LNCaP clone FGC (cell line): Measurements from ENCODE around the gene LY9.
"Not testable (repeated sequence)": the region's sequence is repeated elsewhere in the genome, so short reads cannot be mapped to it uniquely, and the experiment has no call there.

Experiments used
- DNase-seq: peaks from one replicate; pipeline ENCODE4 v3.0.0-alpha.2; 2011; ENCODE audit warnings: low read depth
- H3K4me3 ChIP-seq: 2 replicates; pipeline ENCODE4 v1.5.1; 2011; ENCODE audit warnings: mild to moderate bottlenecking, low read depth, low read length, control low read depth
- TF ChIP-seq, protein P1 (sequence below): IDR thresholded peaks from 2 replicates; pipeline ENCODE4 v1.5.1; 2012; ENCODE audit warnings: mild to moderate bottlenecking; ENCODE audit not compliant: control insufficient read depth, insufficient read depth; ENCODE audit errors: extremely low read depth

LY9 gene

GRCh38 chr1:160863774-160864131 lies 67.8 kb downstream of the LY9 start:
- DNase-seq: no peak
- TF ChIP-seq, protein P1, sequence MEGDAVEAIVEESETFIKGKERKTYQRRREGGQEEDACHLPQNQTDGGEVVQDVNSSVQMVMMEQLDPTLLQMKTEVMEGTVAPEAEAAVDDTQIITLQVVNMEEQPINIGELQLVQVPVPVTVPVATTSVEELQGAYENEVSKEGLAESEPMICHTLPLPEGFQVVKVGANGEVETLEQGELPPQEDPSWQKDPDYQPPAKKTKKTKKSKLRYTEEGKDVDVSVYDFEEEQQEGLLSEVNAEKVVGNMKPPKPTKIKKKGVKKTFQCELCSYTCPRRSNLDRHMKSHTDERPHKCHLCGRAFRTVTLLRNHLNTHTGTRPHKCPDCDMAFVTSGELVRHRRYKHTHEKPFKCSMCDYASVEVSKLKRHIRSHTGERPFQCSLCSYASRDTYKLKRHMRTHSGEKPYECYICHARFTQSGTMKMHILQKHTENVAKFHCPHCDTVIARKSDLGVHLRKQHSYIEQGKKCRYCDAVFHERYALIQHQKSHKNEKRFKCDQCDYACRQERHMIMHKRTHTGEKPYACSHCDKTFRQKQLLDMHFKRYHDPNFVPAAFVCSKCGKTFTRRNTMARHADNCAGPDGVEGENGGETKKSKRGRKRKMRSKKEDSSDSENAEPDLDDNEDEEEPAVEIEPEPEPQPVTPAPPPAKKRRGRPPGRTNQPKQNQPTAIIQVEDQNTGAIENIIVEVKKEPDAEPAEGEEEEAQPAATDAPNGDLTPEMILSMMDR: no peak
- H3K4me3 ChIP-seq: no peak overlapping the region

DNA sequence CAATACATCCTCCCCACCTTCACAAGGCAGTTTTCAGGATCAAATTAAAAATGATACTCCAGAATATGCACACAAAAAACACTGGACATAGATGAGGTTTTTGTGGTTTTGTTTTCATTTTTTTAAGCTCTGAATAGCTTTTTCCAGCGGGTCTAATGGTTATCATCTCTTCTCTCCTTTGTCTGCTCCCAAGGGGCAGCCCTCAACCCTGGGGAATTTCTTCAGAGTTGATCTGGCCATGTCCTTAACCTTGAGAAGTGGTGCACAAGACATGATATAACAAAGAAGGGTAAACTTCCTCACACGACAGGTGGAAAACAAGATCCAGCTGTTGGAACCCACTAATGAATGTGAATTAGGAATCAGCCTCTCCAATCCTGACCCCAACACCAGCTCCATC lies 68.2 kb downstream of the LY9 start:
- TF ChIP-seq, protein P1: no peak
- no peak overlapping the region for H3K4me3 ChIP-seq
- no peak for DNase-seq

GRCh38 chr1:160865337-160865736 lies 69.4 kb downstream of the LY9 start:
- TF ChIP-seq, protein P1: no peak
- DNase-seq: no peak
- no peak overlapping the region for H3K4me3 ChIP-seq

DNA sequence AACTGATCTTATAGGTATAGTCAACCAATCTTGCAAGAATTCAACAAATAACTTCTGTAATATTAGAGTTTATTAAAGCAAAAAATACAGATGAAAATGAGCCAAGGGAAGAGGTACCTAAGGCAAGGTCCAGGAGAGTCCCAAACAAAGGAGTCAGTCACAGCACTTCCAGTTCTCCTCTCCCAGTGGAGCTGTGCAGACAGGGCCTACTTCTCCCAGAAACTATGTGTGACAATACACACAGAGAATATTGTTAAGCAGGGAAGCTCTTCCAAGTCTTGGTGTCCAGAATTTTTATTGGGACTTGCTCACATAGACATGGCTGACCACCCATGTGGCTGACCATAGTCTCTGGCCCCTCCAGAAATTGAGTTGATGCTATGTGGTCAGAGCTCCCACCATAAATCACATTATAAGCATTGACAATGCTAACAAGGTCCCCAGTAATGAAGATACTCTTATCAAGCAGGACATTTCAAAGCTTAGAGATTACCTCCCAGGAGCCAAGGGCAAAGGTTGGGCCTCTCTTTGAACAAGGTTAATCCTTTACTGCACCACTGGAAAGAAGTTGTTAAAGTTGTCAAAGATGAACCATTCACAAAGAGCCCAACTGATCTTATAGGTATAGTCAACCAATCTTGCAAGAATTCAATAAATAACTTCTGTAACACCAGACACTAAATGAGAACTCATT lies 70.2 kb downstream of the LY9 start:
- no peak for DNase-seq
- TF ChIP-seq, protein P1: no peak
- no peak overlapping the region for H3K4me3 ChIP-seq

GRCh38 chr1:160866695-160867260 lies 70.8 kb downstream of the LY9 start:
- DNase-seq: no peak
- TF ChIP-seq, protein P1: no peak

GRCh38 chr1:160867651-160868050 lies 71.7 kb downstream of the LY9 start:
- not testable (repeated sequence) for DNase-seq, H3K4me3 ChIP-seq

More at GRCh38 chr1:160866695-160867260, 70.8 kb downstream of the LY9 start:
- no peak overlapping the region for H3K4me3 ChIP-seq

DNA sequence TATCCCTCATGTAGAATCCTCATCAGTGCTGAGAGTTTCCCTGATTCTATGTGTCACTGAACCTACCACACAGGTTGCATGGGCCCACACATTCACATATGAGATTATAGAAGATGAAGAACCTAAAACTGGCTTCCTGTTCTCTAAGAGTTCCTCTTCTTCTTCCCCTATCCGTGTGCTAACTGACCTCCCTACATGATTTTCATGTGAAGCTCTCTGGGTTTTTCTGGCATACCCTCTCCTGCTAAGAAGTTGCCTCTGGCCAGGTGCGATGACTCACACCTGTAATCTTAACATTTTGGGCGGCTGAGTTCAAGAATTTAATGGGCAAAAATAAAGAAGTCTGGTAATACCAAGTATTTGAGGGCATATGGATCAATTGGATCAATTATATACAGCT lies 72.2 kb downstream of the LY9 start:
- TF ChIP-seq, protein P1: no peak

More for the DNA sequence above, 72.2 kb downstream of the LY9 start:
- no peak overlapping the region for H3K4me3 ChIP-seq
- DNase-seq: no peak
